Naive B cell (primary cell): ENCODE results near the gene RAN. TPM values are rescaled to one million over a fixed set of nuclear protein-coding genes. Genes with fewer than 3 reads are reported as not detected.
"Not testable (repeated sequence)": the region's sequence is repeated elsewhere in the genome, so short reads cannot be mapped to it uniquely, and the experiment has no call there.

Experiments
- ATAC-seq, 2 donors: fragments of 150-1000 bp; cut with Tn5 transposase; 2 replicates each; pipeline ENCODE4 v1.10.0; 2021; ENCODE audit warnings: low read depth in 2 of 2, mild to moderate bottlenecking in 2 of 2, moderate library complexity in 2 of 2
- DNase-seq: peaks from one replicate; pipeline ENCODE4 v3.0.0; 2022
- H3K27ac Mint-ChIP-seq, 6 donors: one replicate each; pipeline ENCODE4 v1.8.0; 2020 to 2022; ENCODE audit warnings: mild to moderate bottlenecking in 6 of 6, mixed read lengths in 6 of 6, moderate library complexity in 5 of 6, inconsistent platforms in 2 of 6
- H3K27me3 Mint-ChIP-seq, 3 donors: one replicate each; pipeline ENCODE4 v1.8.0; 2021 to 2022; ENCODE audit warnings: mixed read lengths in 3 of 3, mild to moderate bottlenecking in 1 of 3
- H3K36me3 Mint-ChIP-seq, 2 donors: one replicate each; pipeline ENCODE4 v1.8.0; 2020 to 2022; ENCODE audit warnings: mixed read lengths in 2 of 2, inconsistent platforms in 1 of 2, mild to moderate bottlenecking in 1 of 2
- H3K4me1 Mint-ChIP-seq, 3 donors: one replicate each; pipeline ENCODE4 v1.8.0; 2020 to 2022; ENCODE audit warnings: mixed read lengths in 3 of 3, inconsistent platforms in 1 of 3, mild to moderate bottlenecking in 1 of 3, moderate library complexity in 1 of 3
- H3K4me3 Mint-ChIP-seq, 8 donors: one replicate each; pipeline ENCODE4 v1.8.0; 2020 to 2022; ENCODE audit warnings: mild to moderate bottlenecking in 8 of 8, mixed read lengths in 8 of 8, moderate library complexity in 8 of 8, inconsistent platforms in 2 of 8
- H3K9me3 Mint-ChIP-seq, 7 donors: one replicate each; pipeline ENCODE4 v1.8.0; 2020 to 2022; ENCODE audit warnings: mixed read lengths in 7 of 7, mild to moderate bottlenecking in 5 of 7, inconsistent platforms in 2 of 7, moderate library complexity in 1 of 7
- polyA plus RNA-seq, 6 donors: library from polyadenylated mRNA; unstranded; fragments of 300-500 nt; fragmentation: Illumina TruSeq; gene quantifications; one replicate each; pipeline ENCODE4 v1.2.3, GENCODE V29; 2021; ENCODE audit warnings: low read depth in 6 of 6

Gene RAN
- polyA plus RNA-seq, 6 donors from 2014 or later = 454 to 580 (median 539) TPM

DNA sequence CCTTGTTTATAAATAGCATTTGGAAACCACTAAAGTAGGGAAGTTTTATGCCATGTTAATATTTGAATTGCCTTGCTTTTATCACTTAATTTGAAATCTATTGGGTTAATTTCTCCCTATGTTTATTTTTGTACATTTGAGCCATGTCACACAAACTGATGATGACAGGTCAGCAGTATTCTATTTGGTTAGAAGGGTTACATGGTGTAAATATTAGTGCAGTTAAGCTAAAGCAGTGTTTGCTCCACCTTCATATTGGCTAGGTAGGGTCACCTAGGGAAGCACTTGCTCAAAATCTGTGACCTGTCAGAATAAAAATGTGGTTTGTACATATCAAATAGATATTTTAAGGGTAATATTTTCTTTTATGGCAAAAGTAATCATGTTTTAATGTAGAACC lies 4.4 kb downstream of the RAN start:
- DNase-seq = no peak
- Mint-ChIP-seq H3K9me3 (no peaks in the 10 kb centered on the region), H3K27ac (peak overlapping the region in 1 of 6 donors; percentile 34), H3K4me3 (peak overlapping the region in 1 of 8 donors; percentile 92), H3K27me3 (no peaks in the 10 kb centered on the region), H3K36me3 (peaks cover 9 to 20% of the 10 kb centered on the region in 2 donors), H3K4me1 (peaks cover 53 to 64% (median 54%) of the 10 kb centered on the region in 3 donors)
- no peak for ATAC-seq

DNA sequence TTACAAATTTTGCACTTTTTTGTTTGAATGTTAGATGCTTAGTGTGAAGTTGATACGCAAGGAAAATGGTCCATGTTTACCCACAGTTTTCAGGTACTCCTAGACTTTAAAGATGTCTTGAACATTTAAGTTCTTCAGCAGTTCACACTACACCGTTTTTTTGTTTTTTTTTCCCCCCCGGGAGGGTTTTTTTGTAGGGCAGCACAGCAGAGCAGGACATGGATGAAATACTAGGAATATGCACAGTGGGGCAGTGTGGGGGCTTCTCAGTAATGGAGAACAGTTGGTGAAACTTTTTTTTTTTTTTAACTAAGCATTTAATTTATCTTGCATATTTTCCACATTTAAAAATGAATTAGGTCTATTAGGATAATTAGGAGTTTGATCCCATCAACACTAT lies 4.9 kb downstream of the RAN start:
- DNase-seq (no peak), ATAC-seq (no peak)
- Mint-ChIP-seq H3K27ac (peak overlapping the region in 1 of 6 donors; percentile 34), H3K9me3 (no peaks in the 10 kb centered on the region), H3K4me1 (peaks cover 54 to 64% (median 54%) of the 10 kb centered on the region in 3 donors), H3K4me3 (peak overlapping the region in 2 of 8 donors; percentile 53 to 92), H3K36me3 (peaks cover 9 to 20% of the 10 kb centered on the region in 2 donors), H3K27me3 (no peaks in the 10 kb centered on the region)

- ATAC-seq (no peak), DNase-seq (no peak)
- Mint-ChIP-seq H3K36me3 (peaks cover 9 to 20% of the 10 kb centered on the region in 2 donors), H3K9me3 (no peaks in the 10 kb centered on the region), H3K4me1 (peaks cover 54 to 64% (median 54%) of the 10 kb centered on the region in 3 donors), H3K4me3 (peak overlapping the region in 1 of 8 donors; percentile 92), H3K27me3 (no peaks in the 10 kb centered on the region), H3K27ac (peak overlapping the region in 2 of 6 donors; percentile 60 to 93)
Measured at GRCh38 chr12:130877333-130877732, 5.5 kb downstream of the RAN start.

DNA sequence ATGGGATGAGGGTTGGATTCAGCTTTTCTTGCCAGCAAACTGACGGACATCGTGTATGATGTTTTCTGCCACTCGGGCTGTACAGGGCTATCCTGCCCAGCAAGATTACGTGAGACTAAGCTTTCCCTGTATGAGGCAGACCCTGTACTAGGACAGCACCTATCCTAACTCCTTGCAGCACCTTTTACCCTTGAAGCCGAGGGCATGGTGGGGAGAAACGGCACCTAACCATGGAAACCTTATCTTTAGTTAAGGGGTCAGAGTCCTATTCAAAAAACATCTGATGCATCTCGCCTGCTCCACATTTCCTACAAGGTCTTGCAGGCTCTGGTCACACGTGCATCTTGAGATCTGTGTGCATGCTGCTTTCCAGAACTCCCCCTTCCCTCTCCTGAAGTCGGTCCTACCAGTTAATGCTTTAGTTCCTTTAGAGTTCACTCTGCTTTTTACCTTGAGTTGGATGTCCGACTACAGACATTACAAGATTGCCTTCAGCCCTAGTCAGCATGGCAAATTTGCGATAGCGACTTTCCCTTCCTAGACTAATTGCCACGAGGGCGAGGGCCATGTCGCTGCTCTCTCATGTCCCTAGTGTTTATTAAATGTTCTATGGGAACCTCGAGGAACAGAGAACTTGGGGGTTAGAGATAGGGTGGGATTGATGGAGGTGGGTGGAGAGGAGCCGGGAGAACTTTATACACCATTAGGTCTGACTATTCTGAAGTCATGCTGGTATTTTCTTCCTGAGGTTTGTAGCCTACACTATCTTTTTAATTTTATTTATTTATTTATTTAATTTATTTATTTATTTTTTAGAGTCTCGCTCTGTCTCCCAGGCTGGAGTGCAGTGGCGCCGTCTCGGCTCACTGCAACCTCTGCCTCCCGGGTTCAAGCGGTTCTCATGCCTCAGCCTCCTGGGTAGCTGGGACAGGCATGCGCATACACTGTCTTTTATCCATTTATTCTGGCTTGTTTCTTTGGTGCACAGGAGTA lies 6.6 kb downstream of the RAN start:
- ATAC-seq (no peak), DNase-seq (no peak)
- peaks cover 9 to 20% of the 10 kb centered on the region in 2 donors for H3K36me3 Mint-ChIP-seq
- H3K9me3 Mint-ChIP-seq = no peaks in the 10 kb centered on the region
- H3K27ac Mint-ChIP-seq = peak overlapping the region in 5 of 6 donors; percentile 70 to 98 (median 98)
- peaks cover 43 to 54% (median 44%) of the 10 kb centered on the region in 3 donors for H3K4me1 Mint-ChIP-seq
- H3K27me3 Mint-ChIP-seq = no peaks in the 10 kb centered on the region
- peak overlapping the region in 7 of 8 donors; percentile 86 to 97 (median 92) for H3K4me3 Mint-ChIP-seq

GRCh38 chr12:130879212-130879686 lies 7.4 kb downstream of the RAN start:
- DNase-seq (peak; percentile 69), ATAC-seq (peak; percentile 94 to 95)
- no peaks in the 10 kb centered on the region for H3K27me3 Mint-ChIP-seq
- peak overlapping the region; percentile 70 to 99 (median 98) for H3K27ac Mint-ChIP-seq
- H3K4me1 Mint-ChIP-seq = peaks cover 38 to 47% (median 39%) of the 10 kb centered on the region in 3 donors
- peak overlapping the region; percentile 86 to 97 (median 94) for H3K4me3 Mint-ChIP-seq
- no peaks in the 10 kb centered on the region for H3K9me3 Mint-ChIP-seq
- H3K36me3 Mint-ChIP-seq = peaks cover 9 to 15% of the 10 kb centered on the region in 2 donors

DNA sequence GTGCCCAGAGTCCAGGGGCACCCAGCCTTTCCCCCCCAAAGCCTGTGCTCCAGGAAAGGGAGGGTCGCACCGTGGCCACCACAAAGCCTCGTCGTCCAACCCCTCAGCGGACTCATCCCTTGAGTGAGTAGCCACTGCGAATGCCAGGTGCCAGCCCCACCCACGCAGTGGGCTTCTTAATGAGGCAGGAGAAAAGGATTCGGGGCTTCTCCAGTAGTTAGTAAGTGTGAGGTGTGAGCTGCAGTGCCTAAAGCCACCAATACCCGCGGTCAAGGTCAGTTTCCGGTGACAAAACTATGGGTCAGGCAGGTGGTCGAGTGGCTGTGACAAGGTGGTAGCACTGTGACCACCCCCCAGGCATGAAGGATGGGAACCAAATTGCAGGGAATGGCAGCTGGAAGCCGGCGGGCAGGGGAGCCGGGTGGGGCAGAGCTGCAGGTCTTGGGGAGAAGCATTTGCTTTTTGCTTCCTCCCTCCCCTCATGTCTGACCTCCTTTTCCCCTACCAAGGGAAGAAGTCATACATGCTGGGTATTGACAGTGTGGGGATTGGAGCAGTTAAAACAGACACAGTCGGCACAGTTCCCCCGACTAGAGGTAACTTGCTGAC lies 8.0 kb downstream of the RAN start:
- Mint-ChIP-seq H3K4me3 (peak overlapping the region; percentile 86 to 97 (median 90)), H3K36me3 (peaks cover 9% of the 10 kb centered on the region in 2 donors), H3K4me1 (peaks cover 35 to 40% (median 36%) of the 10 kb centered on the region in 3 donors), H3K27ac (peak overlapping the region in 5 of 6 donors; percentile 89 to 99 (median 98)), H3K9me3 (no peaks in the 10 kb centered on the region), H3K27me3 (no peaks in the 10 kb centered on the region)
- no peak for ATAC-seq
- no peak for DNase-seq

DNA sequence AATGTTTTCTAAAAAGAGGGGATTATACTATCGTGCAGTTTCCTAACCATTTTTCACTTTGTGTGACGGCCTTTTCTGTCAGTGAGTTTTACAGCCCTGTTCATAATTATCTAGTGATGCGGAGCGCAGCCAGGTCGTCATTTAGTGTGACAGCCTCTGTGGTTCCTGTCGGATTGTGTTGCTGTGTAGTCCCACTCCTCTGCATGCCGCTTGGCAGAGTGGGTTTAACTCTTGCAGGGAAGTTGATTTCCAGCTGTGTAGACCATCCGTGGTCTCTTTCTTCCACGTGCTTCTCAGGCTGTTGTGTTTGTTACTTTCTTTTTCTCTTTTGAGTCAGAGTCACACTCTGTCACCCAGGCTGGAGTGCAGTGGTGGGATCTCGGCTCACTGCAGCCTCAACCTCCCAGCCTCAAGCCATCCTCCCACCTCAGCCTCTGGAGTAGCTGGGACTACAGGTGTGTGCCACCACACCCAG lies 8.6 kb downstream of the RAN start:
- H3K36me3 Mint-ChIP-seq = peaks cover 5 to 9% of the 10 kb centered on the region in 2 donors
- H3K27ac Mint-ChIP-seq = peak overlapping the region in 5 of 6 donors; percentile 89 to 98 (median 95)
- peak overlapping the region; percentile 86 to 97 (median 90) for H3K4me3 Mint-ChIP-seq
- H3K4me1 Mint-ChIP-seq = peaks cover 35 to 36% (median 36%) of the 10 kb centered on the region in 3 donors
- H3K9me3 Mint-ChIP-seq = no peaks in the 10 kb centered on the region
- no peaks in the 10 kb centered on the region for H3K27me3 Mint-ChIP-seq
- peak; percentile 7 for DNase-seq
- peak; percentile 24 to 29 for ATAC-seq

DNA sequence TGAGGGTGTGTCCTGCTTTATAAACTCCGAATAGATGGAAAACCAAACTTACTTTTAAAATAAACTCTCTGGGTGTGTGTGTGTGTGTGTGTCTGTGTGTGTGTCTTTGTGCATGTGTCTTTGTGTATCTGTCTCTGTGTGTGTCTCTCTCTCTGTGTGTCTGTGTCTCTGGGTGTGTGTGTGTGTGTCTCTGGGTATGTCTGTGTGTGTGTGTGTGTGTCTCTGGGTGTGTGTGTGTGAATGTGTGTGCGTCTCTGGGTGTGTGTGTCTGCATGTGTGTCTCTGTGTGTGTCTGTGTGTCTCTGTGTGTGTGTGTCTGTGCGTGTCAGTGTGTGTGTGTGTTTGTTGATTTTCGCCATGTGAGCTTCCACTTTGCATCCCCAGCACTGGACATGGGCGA lies 9.2 kb downstream of the RAN start:
- Mint-ChIP-seq H3K27me3 (no peaks in the 10 kb centered on the region), H3K9me3 (no peaks in the 10 kb centered on the region), H3K4me1 (peaks cover 32 to 36% (median 32%) of the 10 kb centered on the region in 3 donors), H3K36me3 (peaks cover 0 to 9% of the 10 kb centered on the region in 2 donors), H3K27ac (peak overlapping the region; percentile 47 to 95 (median 84)), H3K4me3 (peak overlapping the region; percentile 3 to 97 (median 90))
- DNase-seq = no peak
- ATAC-seq = no peak

DNA sequence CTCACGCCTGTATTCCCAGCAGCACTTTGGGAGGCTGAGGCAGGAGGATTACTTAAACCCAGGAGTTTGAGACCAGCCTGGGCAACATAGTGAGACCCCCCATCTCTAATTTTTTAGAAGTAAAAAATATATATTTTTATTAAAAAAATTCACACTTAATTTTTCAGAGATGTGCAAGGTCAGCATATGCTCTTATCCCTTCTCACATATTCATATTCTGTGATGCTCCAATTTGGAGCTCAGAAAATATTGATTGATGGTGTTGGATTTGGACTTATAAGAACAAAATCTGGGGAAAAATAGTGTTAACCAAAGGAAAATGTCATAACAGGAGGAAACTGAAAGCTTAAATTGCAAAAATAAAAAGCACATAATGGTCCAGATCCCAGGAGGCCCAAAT lies 9.7 kb downstream of the RAN start:
- Mint-ChIP-seq H3K27me3 (no peaks in the 10 kb centered on the region), H3K27ac (peak overlapping the region in 2 of 6 donors; percentile 42 to 95), H3K36me3 (peaks cover 0 to 9% of the 10 kb centered on the region in 2 donors), H3K4me1 (peaks cover 32 to 36% (median 32%) of the 10 kb centered on the region in 3 donors), H3K4me3 (peak overlapping the region in 1 of 8 donors; percentile 54), H3K9me3 (peaks cover 0 to under 1% (median 0%) of the 10 kb centered on the region in 7 donors)
- ATAC-seq (no peak), DNase-seq (no peak)

- not testable (repeated sequence) for H3K9me3 Mint-ChIP-seq, H3K27me3 Mint-ChIP-seq, DNase-seq, H3K4me3 Mint-ChIP-seq, ATAC-seq, H3K4me1 Mint-ChIP-seq, H3K36me3 Mint-ChIP-seq
- H3K27ac Mint-ChIP-seq = peak overlapping the region in 1 of 6 donors; percentile 44
Measured at GRCh38 chr12:130887190-130887589, 15.3 kb downstream of the RAN start.

GRCh38 chr12:130904064-130904463 lies 32.2 kb downstream of the RAN start:
- Mint-ChIP-seq H3K36me3 (peaks cover 0 to 7% of the 10 kb centered on the region in 2 donors), H3K4me3 (no peak overlapping the region), H3K4me1 (no peaks in the 10 kb centered on the region), H3K9me3 (peaks cover 0 to 6% (median 3%) of the 10 kb centered on the region in 7 donors), H3K27ac (no peak overlapping the region), H3K27me3 (peaks cover 9 to 12% (median 10%) of the 10 kb centered on the region in 3 donors)
- ATAC-seq = no peak
- DNase-seq = no peak

- not testable (repeated sequence) for H3K36me3 Mint-ChIP-seq, H3K4me1 Mint-ChIP-seq, DNase-seq, H3K4me3 Mint-ChIP-seq, ATAC-seq, H3K9me3 Mint-ChIP-seq, H3K27ac Mint-ChIP-seq
- H3K27me3 Mint-ChIP-seq = peaks cover 9 to 19% (median 12%) of the 10 kb centered on the region in 3 donors
Measured at GRCh38 chr12:130904936-130905455, 33.1 kb downstream of the RAN start.

DNA sequence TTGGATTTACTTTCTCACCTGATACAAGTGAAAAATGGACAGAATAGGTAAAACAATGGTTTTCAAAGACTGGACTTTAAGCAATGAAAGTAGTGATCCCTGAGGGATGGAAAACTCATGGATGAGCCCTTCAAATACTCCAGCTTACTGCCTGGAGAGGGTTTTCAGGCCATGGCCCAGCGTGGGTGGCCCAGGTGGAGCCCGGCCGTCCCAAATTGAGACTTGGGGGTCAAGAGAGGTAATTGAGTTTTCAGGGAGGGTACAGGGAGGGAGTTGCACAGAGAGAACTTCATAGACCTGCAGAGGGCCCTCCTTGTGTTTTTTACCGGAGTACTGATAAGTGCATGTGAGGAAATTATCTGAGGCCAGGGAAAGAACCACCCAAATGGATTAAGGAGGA lies 37.2 kb downstream of the RAN start:
- H3K27ac Mint-ChIP-seq = no peak overlapping the region
- no peak overlapping the region for H3K4me3 Mint-ChIP-seq
- H3K27me3 Mint-ChIP-seq = peaks cover 12 to 39% (median 13%) of the 10 kb centered on the region in 3 donors
- H3K4me1 Mint-ChIP-seq = no peaks in the 10 kb centered on the region
- DNase-seq (no peak), ATAC-seq (no peak)
- H3K36me3 Mint-ChIP-seq = peaks cover 0 to 19% of the 10 kb centered on the region in 2 donors
- H3K9me3 Mint-ChIP-seq = peaks cover 8 to 26% (median 18%) of the 10 kb centered on the region in 7 donors
